Nephron progenitor cell (in vitro differentiated cells): Measurements from ENCODE around the gene IL36RN.

Experiments
- DNase-seq: peaks from one replicate; pipeline ENCODE4 v3.0.0; 2021
- H3K27ac Mint-ChIP-seq: 2 replicates; pipeline ENCODE4 v1.8.0; 2021; ENCODE audit warnings: mild to moderate bottlenecking, moderate library complexity, mixed read lengths
- H3K27me3 Mint-ChIP-seq: 2 replicates; pipeline ENCODE4 v1.8.0; 2021; ENCODE audit warnings: mild to moderate bottlenecking, low read depth, mixed read lengths; ENCODE audit not compliant: poor library complexity
- H3K36me3 Mint-ChIP-seq: 2 replicates; pipeline ENCODE4 v1.8.0; 2021; ENCODE audit warnings: low read depth, mixed read lengths
- H3K4me1 Mint-ChIP-seq: 2 replicates; pipeline ENCODE4 v1.8.0; 2021; ENCODE audit warnings: mixed read lengths
- H3K4me3 Mint-ChIP-seq: 2 replicates; pipeline ENCODE4 v1.8.0; 2021; ENCODE audit warnings: mild to moderate bottlenecking, moderate library complexity, mixed read lengths
- H3K9me3 Mint-ChIP-seq: 2 replicates; pipeline ENCODE4 v1.8.0; 2021; ENCODE audit warnings: mild to moderate bottlenecking, moderate library complexity, mixed read lengths
- CTCF ChIP-seq: fragments of 200-600 bp; sonication (generic); IDR thresholded peaks from 2 replicates; pipeline ENCODE4 v1.5.0; 2021; ENCODE audit warnings: antibody characterized with exemption

IL36RN gene

GRCh38 chr2:113050921-113051895 is 7.8 kb upstream of the IL36RN start:
- Mint-ChIP-seq H3K36me3 (no peaks in the 10 kb centered on the region), H3K27me3 (peaks cover 44% of the 10 kb centered on the region), H3K27ac (no peak overlapping the region), H3K9me3 (peaks cover 64% of the 10 kb centered on the region), H3K4me3 (no peak overlapping the region), H3K4me1 (no peaks in the 10 kb centered on the region)
- no peak for DNase-seq
- no peak for TF ChIP-seq CTCF

GRCh38 chr2:113052396-113052917 is 6.5 kb upstream of the IL36RN start, which contains the start of gene IL36B:
IL36B (minus strand) TSS chr2:113052867.
- Mint-ChIP-seq H3K9me3 (peaks cover 61% of the 10 kb centered on the region), H3K4me1 (no peaks in the 10 kb centered on the region), H3K4me3 (no peak within 1 kb of the TSS), H3K27me3 (peaks cover 43% of the 10 kb centered on the region), H3K36me3 (no peaks in the 10 kb centered on the region), H3K27ac (no peak within 1 kb of the TSS)
- no peak for TF ChIP-seq CTCF
- no peak for DNase-seq

GRCh38 chr2:113053666-113054065 is 5.3 kb upstream of the IL36RN start:
- Mint-ChIP-seq H3K27me3 (peaks cover 42% of the 10 kb centered on the region), H3K4me1 (no peaks in the 10 kb centered on the region), H3K4me3 (no peak overlapping the region), H3K9me3 (peaks cover 61% of the 10 kb centered on the region), H3K27ac (no peak overlapping the region), H3K36me3 (no peaks in the 10 kb centered on the region)
- TF ChIP-seq CTCF = no peak
- DNase-seq = no peak

GRCh38 chr2:113054066-113054465 is 4.9 kb upstream of the IL36RN start:
- H3K27ac Mint-ChIP-seq = no peak overlapping the region
- peaks cover 40% of the 10 kb centered on the region for H3K27me3 Mint-ChIP-seq
- no peaks in the 10 kb centered on the region for H3K36me3 Mint-ChIP-seq
- peaks cover 60% of the 10 kb centered on the region for H3K9me3 Mint-ChIP-seq
- no peak overlapping the region for H3K4me3 Mint-ChIP-seq
- no peaks in the 10 kb centered on the region for H3K4me1 Mint-ChIP-seq
- no peak for TF ChIP-seq CTCF
- DNase-seq = no peak

GRCh38 chr2:113056521-113056920 is 2.5 kb upstream of the IL36RN start:
- Mint-ChIP-seq H3K9me3 (peaks cover 48% of the 10 kb centered on the region), H3K27me3 (peaks cover 41% of the 10 kb centered on the region), H3K27ac (no peak overlapping the region), H3K4me3 (no peak overlapping the region), H3K36me3 (no peaks in the 10 kb centered on the region), H3K4me1 (no peaks in the 10 kb centered on the region)
- no peak for TF ChIP-seq CTCF
- DNase-seq = no peak
